ENCODE results near the gene PDCD4. TPM values are rescaled to one million over a fixed set of nuclear protein-coding genes. Genes with fewer than 3 reads are reported as not detected.

Gene PDCD4
- total and polyA plus RNA-seq, 2 of the 13 experiments (the other 11 are each of a cell fraction or from before 2014, with no cell fraction given) = 22.8 to 56.2 TPM

- TF ChIP-seq ZC3H4 (CRISPR knock-in tag; IDR thresholded peaks at IDR 0.05; ENCODE audit: borderline replicate concordance) (no peak), ZFY (CRISPR knock-in tag; IDR thresholded peaks at IDR 0.05) (peak; percentile 54; the same call in 1 of the 2 replicates), HNF4A (CRISPR knock-in tag; IDR thresholded peaks at IDR 0.05) (peak; percentile 61), ZNF460 (CRISPR knock-in tag; IDR thresholded peaks at IDR 0.05; ENCODE audit: borderline replicate concordance) (no peak), PPARG (CRISPR knock-in tag; conservative IDR thresholded peaks at IDR 0.05) (no peak), MAX (IDR thresholded peaks at IDR 0.05) (0 out of 2 replicates have a peak, but pooled peaks have one; percentile 50), FOXO1 (CRISPR knock-in tag; IDR thresholded peaks at IDR 0.05) (peak; percentile 68; the same call in 1 of the 2 replicates), FOSL2 (CRISPR knock-in tag; IDR thresholded peaks at IDR 0.05) (peak; percentile 31; the same call in 1 of the 2 replicates), THAP11 (CRISPR knock-in tag; IDR thresholded peaks at IDR 0.05) (no peak), MAFF (IDR thresholded peaks at IDR 0.05; ENCODE audit: low read depth, low read length) (no peak), ZSCAN21 (CRISPR knock-in tag; IDR thresholded peaks at IDR 0.05; ENCODE audit: borderline replicate concordance) (peak; percentile 48; the same call in 1 of the 2 replicates), ZNF589 (CRISPR knock-in tag; conservative IDR thresholded peaks at IDR 0.05) (no peak), ZBTB14 (CRISPR knock-in tag; IDR thresholded peaks at IDR 0.05) (no peak), SIN3B (IDR thresholded peaks at IDR 0.05; ENCODE audit: low read length) (no peak), ZMYM3 (CRISPR knock-in tag; IDR thresholded peaks at IDR 0.05) (peak; percentile 64; the same call in 1 of the 2 replicates), ZNF766 (CRISPR knock-in tag; IDR thresholded peaks at IDR 0.05; ENCODE audit: borderline replicate concordance) (no peak), ARNT (IDR thresholded peaks at IDR 0.05) (no peak), GFI1 (CRISPR knock-in tag; IDR thresholded peaks at IDR 0.05; ENCODE audit: borderline replicate concordance) (0 out of 2 replicates have a peak, but pooled peaks have one; percentile 26), BCL3 (CRISPR knock-in tag; IDR thresholded peaks at IDR 0.05) (no peak), NR1H2 (CRISPR knock-in tag; IDR thresholded peaks at IDR 0.05; ENCODE audit: borderline replicate concordance, low read depth) (no peak), ZMYM4 (CRISPR knock-in tag; IDR thresholded peaks at IDR 0.05) (peak; percentile 30; the same call in 1 of the 2 replicates), ZNF362 (CRISPR knock-in tag; IDR thresholded peaks at IDR 0.05; ENCODE audit: borderline replicate concordance) (no peak; the same call in 1 of the 2 replicates), ZNF503 (CRISPR knock-in tag; IDR thresholded peaks at IDR 0.05) (no peak), MTERF4 (CRISPR knock-in tag; IDR thresholded peaks at IDR 0.05) (no peak)
These were observed 25.7 kb upstream of the PDCD4 start (continued) for GRCh38 chr10:110845756-110846620.
